ENCODE results near the gene PPP2R5C.

Gene PPP2R5C

GRCh38 chr14:101865288-101865687 is 103.8 kb downstream of the PPP2R5C start:
- DNase-seq (ENCODE audit: low spot score), result no peak

GRCh38 chr14:101867854-101868253 is 106.3 kb downstream of the PPP2R5C start:
- no peak for DNase-seq (ENCODE audit: low spot score)

GRCh38 chr14:101869217-101869616 is 107.7 kb downstream of the PPP2R5C start:
- no peak for DNase-seq (ENCODE audit: low spot score)

- DNase-seq (ENCODE audit: low spot score), result no peak
Observed at GRCh38 chr14:101870273-101870939, 108.9 kb downstream of the PPP2R5C start.

GRCh38 chr14:101872346-101872745 is 110.8 kb downstream of the PPP2R5C start:
- DNase-seq (ENCODE audit: low spot score), result no peak

- DNase-seq (ENCODE audit: low spot score), result no peak
Observed at GRCh38 chr14:101873076-101873825, 111.7 kb downstream of the PPP2R5C start.

- DNase-seq (ENCODE audit: low spot score), result no peak
Observed at GRCh38 chr14:101873991-101874390, 112.5 kb downstream of the PPP2R5C start.

GRCh38 chr14:101875041-101875726 is 113.7 kb downstream of the PPP2R5C start:
- no peak for DNase-seq (ENCODE audit: low spot score)

GRCh38 chr14:101875727-101876554 is 114.4 kb downstream of the PPP2R5C start:
- no peak for DNase-seq (ENCODE audit: low spot score)

GRCh38 chr14:101876555-101876938 is 115.0 kb downstream of the PPP2R5C start:
- DNase-seq (ENCODE audit: low spot score), result peak; percentile 82

GRCh38 chr14:101877766-101878165 is 116.3 kb downstream of the PPP2R5C start:
- DNase-seq (ENCODE audit: low spot score), result no peak

- no peak for DNase-seq (ENCODE audit: low spot score)
Observed at GRCh38 chr14:101878211-101878821, 116.8 kb downstream of the PPP2R5C start.

- no peak for DNase-seq (ENCODE audit: low spot score)
Observed at GRCh38 chr14:101878822-101879528, 117.5 kb downstream of the PPP2R5C start.

- DNase-seq (ENCODE audit: low spot score), result no peak
Observed at GRCh38 chr14:101879529-101880336, 118.2 kb downstream of the PPP2R5C start.

- no peak for DNase-seq (ENCODE audit: low spot score)
Observed at GRCh38 chr14:101881426-101881825, 119.9 kb downstream of the PPP2R5C start.

GRCh38 chr14:101882141-101882935 is 120.8 kb downstream of the PPP2R5C start:
- no peak for DNase-seq (ENCODE audit: low spot score)

- no peak for DNase-seq (ENCODE audit: low spot score)
Observed at GRCh38 chr14:101884089-101884933, 122.8 kb downstream of the PPP2R5C start.

- no peak for DNase-seq (ENCODE audit: low spot score)
Observed at GRCh38 chr14:101884934-101885576, 123.5 kb downstream of the PPP2R5C start.

Measured in kidney capillary endothelial cell (primary cell).